ENCODE measurements around the gene ZWILCH.

DNA sequence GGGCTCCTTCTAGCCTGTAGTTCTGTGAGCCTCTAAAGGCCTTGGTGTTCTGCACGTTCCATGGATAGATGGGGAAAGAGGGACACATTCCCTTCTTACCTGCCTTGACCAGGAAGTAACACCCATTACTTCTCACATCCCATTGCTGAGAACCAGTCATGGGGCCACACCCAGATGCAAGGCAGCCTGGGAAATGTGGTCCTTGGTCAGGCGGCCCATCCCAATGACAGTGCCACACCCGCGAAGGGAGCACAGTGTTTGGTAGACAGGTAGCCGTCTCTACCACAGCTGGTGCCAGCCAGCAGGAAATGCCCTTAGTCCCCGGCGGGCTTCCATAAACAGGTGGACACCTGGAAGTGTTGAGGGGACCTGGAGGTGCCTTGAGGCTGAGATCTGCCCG, 83.8 kb downstream of the ZWILCH start:
- no peak for TF ChIP-seq ZNF274 (IDR thresholded peaks at IDR 0.05; ENCODE audit: low read depth, low read length)
- no peak for TF ChIP-seq YY1 (IDR thresholded peaks at IDR 0.05; ENCODE audit: insufficient read depth, insufficient read length)
- TF ChIP-seq SUZ12 (IDR thresholded peaks at IDR 0.05; ENCODE audit: extremely low read depth, insufficient read depth, insufficient read length): no peak
